ENCODE measurements around the gene SPPL3. TPM values are rescaled to one million over a fixed set of nuclear protein-coding genes. Genes with fewer than 3 reads are reported as not detected.

Gene SPPL3
- total RNA-seq, 1 donor from 2014 or later = 48.9 TPM

GRCh38 chr12:120784804-120785203 is 119.4 kb downstream of the SPPL3 start:
- H3K27me3 ChIP-seq = no peaks in the 10 kb centered on the region

GRCh38 chr12:120783197-120783596 is 121.0 kb downstream of the SPPL3 start:
- intact Hi-C loops (cut with DNase I) = no loop called here
- peaks cover 0 to 40% of the 10 kb centered on the region in 2 donors for H3K36me3 ChIP-seq
- H3K4me3 ChIP-seq = no peak overlapping the region
- H3K27me3 ChIP-seq = no peaks in the 10 kb centered on the region
- DNase-seq (ENCODE audit: extremely low spot score in 2 of 2) = no peak
- H3K27ac ChIP-seq = no peak overlapping the region
- H3K4me1 ChIP-seq = no peaks in the 10 kb centered on the region
- H3K9me3 ChIP-seq = no peaks in the 10 kb centered on the region
- TF ChIP-seq POLR2AphosphoS5 (IDR thresholded peaks at IDR 0.05; ENCODE audit: insufficient read depth in 1 of 2, low read depth in 1 of 2) = peak in 1 of 2 donors; percentile 85
- TF ChIP-seq CTCF (IDR thresholded peaks at IDR 0.05) = no peak

More at GRCh38 chr12:120784804-120785203, 119.4 kb downstream of the SPPL3 start:
- H3K4me3 ChIP-seq = no peak overlapping the region
- intact Hi-C loops (cut with DNase I) = no loop called here
- DNase-seq (ENCODE audit: extremely low spot score in 2 of 2) = no peak
- no peaks in the 10 kb centered on the region for H3K4me1 ChIP-seq
- no peak overlapping the region for H3K27ac ChIP-seq
- TF ChIP-seq CTCF (IDR thresholded peaks at IDR 0.05) (no peak), POLR2AphosphoS5 (IDR thresholded peaks at IDR 0.05; ENCODE audit: insufficient read depth in 1 of 2, low read depth in 1 of 2) (no peak)
- no peaks in the 10 kb centered on the region for H3K9me3 ChIP-seq
- H3K36me3 ChIP-seq = peaks cover 0 to 33% of the 10 kb centered on the region in 2 donors

- intact Hi-C loops (cut with DNase I) = no loop called here
- H3K4me3 ChIP-seq = no peak overlapping the region
- H3K9me3 ChIP-seq = no peaks in the 10 kb centered on the region
- no peaks in the 10 kb centered on the region for H3K27me3 ChIP-seq
- DNase-seq (ENCODE audit: extremely low spot score in 2 of 2) = no peak
- H3K4me1 ChIP-seq = no peaks in the 10 kb centered on the region
- no peak overlapping the region for H3K27ac ChIP-seq
- peaks cover 0 to 19% of the 10 kb centered on the region in 2 donors for H3K36me3 ChIP-seq
- TF ChIP-seq POLR2AphosphoS5 (IDR thresholded peaks at IDR 0.05; ENCODE audit: insufficient read depth in 1 of 2, low read depth in 1 of 2) (no peak), CTCF (IDR thresholded peaks at IDR 0.05) (no peak)
Observed at GRCh38 chr12:120775862-120776552, 128.2 kb downstream of the SPPL3 start.

- H3K36me3 ChIP-seq = peaks cover 0 to 15% of the 10 kb centered on the region in 2 donors
- no peak overlapping the region for H3K4me3 ChIP-seq
- no peak for DNase-seq (ENCODE audit: extremely low spot score in 2 of 2)
- no peaks in the 10 kb centered on the region for H3K9me3 ChIP-seq
- no peaks in the 10 kb centered on the region for H3K4me1 ChIP-seq
- no peak overlapping the region for H3K27ac ChIP-seq
- no peak for TF ChIP-seq CTCF (IDR thresholded peaks at IDR 0.05)
- no peak for TF ChIP-seq POLR2AphosphoS5 (IDR thresholded peaks at IDR 0.05; ENCODE audit: insufficient read depth in 1 of 2, low read depth in 1 of 2)
- TF ChIP-seq POLR2A (IDR thresholded peaks at IDR 0.05) = no peak
- H3K27me3 ChIP-seq = no peaks in the 10 kb centered on the region
- intact Hi-C loops (cut with DNase I) = no loop called here
Observed at GRCh38 chr12:120774169-120774916, 129.8 kb downstream of the SPPL3 start.

GRCh38 chr12:120771097-120771496 is 133.1 kb downstream of the SPPL3 start:
- intact Hi-C loops (cut with DNase I) = no loop called here
- H3K9me3 ChIP-seq = no peaks in the 10 kb centered on the region
- no peak overlapping the region for H3K27ac ChIP-seq
- H3K4me1 ChIP-seq = no peaks in the 10 kb centered on the region
- H3K36me3 ChIP-seq = peaks cover 0 to 37% of the 10 kb centered on the region in 2 donors
- no peak for DNase-seq (ENCODE audit: extremely low spot score in 2 of 2)
- no peaks in the 10 kb centered on the region for H3K27me3 ChIP-seq
- TF ChIP-seq POLR2AphosphoS5 (IDR thresholded peaks at IDR 0.05; ENCODE audit: insufficient read depth in 1 of 2, low read depth in 1 of 2) = no peak
- TF ChIP-seq CTCF (IDR thresholded peaks at IDR 0.05) = no peak
- TF ChIP-seq POLR2A (IDR thresholded peaks at IDR 0.05) = no peak
- H3K4me3 ChIP-seq = no peak overlapping the region
